PFSK-1 (cell line): ENCODE measurements around the gene NDUFV1.

Source experiments
- POLR2AphosphoS5 ChIP-seq: IDR thresholded peaks from 2 replicates; pipeline ENCODE4 v1.6.1; 2012; ENCODE audit warnings: low read depth, mild to moderate bottlenecking, control low read depth, low read length, moderate library complexity
- TAF1 ChIP-seq: IDR thresholded peaks from 2 replicates; pipeline ENCODE4 v1.6.1; 2012; ENCODE audit warnings: low read length, control low read depth, borderline replicate concordance; ENCODE audit not compliant: insufficient read depth

DNA sequence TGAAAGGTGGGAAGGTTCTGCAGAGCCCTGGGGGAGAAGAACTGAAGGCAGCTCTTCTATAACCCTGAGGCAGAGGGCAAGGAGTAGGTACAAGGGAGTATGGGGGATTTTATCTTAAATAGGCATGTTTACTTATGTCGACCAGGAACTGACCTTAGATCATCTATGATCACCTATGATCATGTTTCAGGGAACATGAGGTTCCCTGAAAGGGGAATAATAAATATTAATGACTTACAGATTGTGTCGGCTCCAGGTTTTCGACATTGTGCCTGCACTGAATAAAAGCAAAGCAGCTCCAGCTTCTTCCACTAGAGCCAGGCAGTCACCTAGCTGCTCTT, 13.2 kb upstream of the NDUFV1 start:
- TF ChIP-seq POLR2AphosphoS5 (no peak), TAF1 (no peak)
